Stimulated activated CD8-positive, alpha-beta memory T cell treated with anti-CD3 and anti-CD28 coated beads, Interleukin-7, amount 100 ng/mL, for 1 hour (primary cell): ENCODE results near the gene SLC7A4.
"Not testable (repeated sequence)": the region's sequence is repeated elsewhere in the genome, so short reads cannot be mapped to it uniquely, and the experiment has no call there.

ENCODE experiments used
- DNase-seq, 2 donors: peaks; one replicate each; pipeline ENCODE4 v3.0.0-alpha.2; 2020; ENCODE audit warnings: low read depth in 2 of 2

Gene SLC7A4

GRCh38 chr22:21064917-21065864 lies 32.8 kb upstream of the SLC7A4 start:
- no peak for DNase-seq

GRCh38 chr22:21064425-21064824 lies 32.1 kb upstream of the SLC7A4 start:
- not testable (repeated sequence) for DNase-seq

- not testable (repeated sequence) for DNase-seq
These were observed 29.4 kb upstream of the SLC7A4 start for GRCh38 chr22:21061660-21062321.

GRCh38 chr22:21060363-21060762 lies 28.0 kb upstream of the SLC7A4 start:
- DNase-seq: not testable (repeated sequence)

- no peak for DNase-seq
These were observed 23.5 kb upstream of the SLC7A4 start for GRCh38 chr22:21055880-21056319.

- no peak for DNase-seq
These were observed 23.1 kb upstream of the SLC7A4 start for GRCh38 chr22:21055564-21055834.

GRCh38 chr22:21054714-21055563 lies 22.6 kb upstream of the SLC7A4 start:
- DNase-seq: no peak

GRCh38 chr22:21054046-21054713 lies 21.8 kb upstream of the SLC7A4 start:
- DNase-seq: no peak

GRCh38 chr22:21052715-21053459 lies 20.5 kb upstream of the SLC7A4 start:
- no peak for DNase-seq

- no peak for DNase-seq
These were observed 19.6 kb upstream of the SLC7A4 start for GRCh38 chr22:21051831-21052400.

- no peak for DNase-seq
These were observed 18.9 kb upstream of the SLC7A4 start for GRCh38 chr22:21051145-21051830.

- not testable (repeated sequence) for DNase-seq
These were observed 16.6 kb upstream of the SLC7A4 start for GRCh38 chr22:21048965-21049364.

- not testable (repeated sequence) for DNase-seq
These were observed 16.1 kb upstream of the SLC7A4 start for GRCh38 chr22:21048448-21048847.

- DNase-seq: no peak
These were observed 15.4 kb upstream of the SLC7A4 start for GRCh38 chr22:21047730-21048129.

- DNase-seq: no peak
These were observed 14.8 kb upstream of the SLC7A4 start for GRCh38 chr22:21047035-21047661.

- DNase-seq: peak; percentile 41 to 43
These were observed 13.4 kb upstream of the SLC7A4 start, which contains the start of gene LRRC74B for GRCh38 chr22:21045585-21046294. TSS of gene LRRC74B (plus strand) at chr22:21045946. CDS start at chr22:21045987, 41 bp downstream.

GRCh38 chr22:21044931-21045584 lies 12.7 kb upstream of the SLC7A4 start:
- no peak for DNase-seq
